ENCODE results near the gene TSPAN5. TPM values are rescaled to one million over a fixed set of nuclear protein-coding genes. Genes with fewer than 3 reads are reported as not detected.

Gene TSPAN5
- total RNA-seq, 2 donors from 2014 or later, result 7.9 to 48.5 TPM

DNA sequence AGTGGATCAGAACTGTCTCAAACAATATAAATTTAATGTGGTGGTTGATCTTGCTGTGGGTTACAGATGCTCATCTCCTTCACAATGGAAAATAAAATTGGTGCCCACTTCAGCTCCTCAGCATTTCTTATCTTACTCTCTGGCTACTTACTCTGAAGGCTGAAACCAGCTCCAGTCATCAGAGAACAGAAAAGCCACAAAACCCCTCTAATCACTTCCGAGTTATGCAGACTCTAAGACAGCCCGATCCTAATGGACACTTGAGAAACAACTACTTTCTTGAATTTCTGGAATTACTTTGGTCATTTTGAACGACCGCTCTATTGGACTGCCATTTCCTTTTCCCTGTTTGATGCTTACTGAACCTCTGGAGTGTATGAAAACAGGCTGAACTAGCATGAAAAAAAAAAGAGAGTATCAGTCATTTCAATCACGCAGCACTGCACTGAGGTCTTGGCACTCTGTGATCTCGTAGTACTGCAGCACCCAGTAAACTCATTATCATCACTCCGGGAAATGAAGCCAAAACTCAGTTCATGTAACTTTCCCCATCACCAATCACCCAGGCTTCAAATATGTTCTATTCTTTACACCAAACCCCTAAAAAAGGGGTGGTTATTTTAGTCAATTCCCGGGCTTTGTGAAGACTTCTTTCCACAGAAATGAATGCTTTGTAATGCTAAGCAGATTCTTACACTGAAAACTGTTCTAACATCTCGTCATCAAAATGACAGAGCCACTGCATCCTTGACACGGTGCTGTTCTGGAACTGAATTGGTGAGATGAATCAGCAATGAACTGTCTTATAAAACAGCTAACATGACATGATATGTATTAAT lies 54.5 kb downstream of the TSPAN5 start:
- intact Hi-C loops (cut with DNase I), result no loop called here
- H3K4me1 ChIP-seq (replicated peaks), result no peaks in the 10 kb centered on the region
- H3K36me3 ChIP-seq, result no peaks in the 10 kb centered on the region
- no peaks in the 10 kb centered on the region for H3K9me3 ChIP-seq
- H3K27me3 ChIP-seq (replicated peaks; ENCODE audit: insufficient read depth), result no peaks in the 10 kb centered on the region
- 65% methylated on average over 10 of the region's 10 CpGs for WGBS
- no peak for DNase-seq (ENCODE audit: low spot score)
- H3K27ac ChIP-seq, result no peak overlapping the region
- TF ChIP-seq POLR2AphosphoS5 (IDR thresholded peaks at IDR 0.05) (no peak), POLR2A (IDR thresholded peaks at IDR 0.05) (no peak)
- TF ChIP-seq, protein P1, sequence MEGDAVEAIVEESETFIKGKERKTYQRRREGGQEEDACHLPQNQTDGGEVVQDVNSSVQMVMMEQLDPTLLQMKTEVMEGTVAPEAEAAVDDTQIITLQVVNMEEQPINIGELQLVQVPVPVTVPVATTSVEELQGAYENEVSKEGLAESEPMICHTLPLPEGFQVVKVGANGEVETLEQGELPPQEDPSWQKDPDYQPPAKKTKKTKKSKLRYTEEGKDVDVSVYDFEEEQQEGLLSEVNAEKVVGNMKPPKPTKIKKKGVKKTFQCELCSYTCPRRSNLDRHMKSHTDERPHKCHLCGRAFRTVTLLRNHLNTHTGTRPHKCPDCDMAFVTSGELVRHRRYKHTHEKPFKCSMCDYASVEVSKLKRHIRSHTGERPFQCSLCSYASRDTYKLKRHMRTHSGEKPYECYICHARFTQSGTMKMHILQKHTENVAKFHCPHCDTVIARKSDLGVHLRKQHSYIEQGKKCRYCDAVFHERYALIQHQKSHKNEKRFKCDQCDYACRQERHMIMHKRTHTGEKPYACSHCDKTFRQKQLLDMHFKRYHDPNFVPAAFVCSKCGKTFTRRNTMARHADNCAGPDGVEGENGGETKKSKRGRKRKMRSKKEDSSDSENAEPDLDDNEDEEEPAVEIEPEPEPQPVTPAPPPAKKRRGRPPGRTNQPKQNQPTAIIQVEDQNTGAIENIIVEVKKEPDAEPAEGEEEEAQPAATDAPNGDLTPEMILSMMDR (IDR thresholded peaks at IDR 0.05), result no peak
- no peak overlapping the region for H3K4me3 ChIP-seq

DNA sequence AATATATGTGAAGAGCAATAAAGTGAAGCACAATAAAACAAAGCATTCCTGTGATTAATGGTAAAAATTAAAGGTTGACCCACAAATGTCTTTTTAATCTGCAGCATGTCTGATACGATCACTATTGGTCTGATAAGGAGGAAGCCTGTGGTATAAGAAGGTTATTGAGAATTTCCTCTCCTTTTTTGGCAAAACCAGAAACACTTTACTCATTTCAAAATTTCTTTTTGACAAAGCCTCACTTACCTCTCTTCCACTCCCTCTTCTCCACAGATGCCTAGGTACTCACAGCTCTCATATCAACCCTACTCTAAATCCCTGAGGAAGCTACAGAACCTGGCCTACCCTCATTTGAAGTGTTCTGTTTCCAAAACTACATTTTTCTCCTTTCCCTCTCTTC lies 56.1 kb downstream of the TSPAN5 start:
- TF ChIP-seq POLR2AphosphoS5 (IDR thresholded peaks at IDR 0.05), result no peak
- TF ChIP-seq, protein P1 (IDR thresholded peaks at IDR 0.05), result no peak
- TF ChIP-seq POLR2A (IDR thresholded peaks at IDR 0.05), result no peak
- no peak overlapping the region for H3K27ac ChIP-seq
- WGBS, result 82% methylated on average over 1 of the region's 1 CpG

DNA sequence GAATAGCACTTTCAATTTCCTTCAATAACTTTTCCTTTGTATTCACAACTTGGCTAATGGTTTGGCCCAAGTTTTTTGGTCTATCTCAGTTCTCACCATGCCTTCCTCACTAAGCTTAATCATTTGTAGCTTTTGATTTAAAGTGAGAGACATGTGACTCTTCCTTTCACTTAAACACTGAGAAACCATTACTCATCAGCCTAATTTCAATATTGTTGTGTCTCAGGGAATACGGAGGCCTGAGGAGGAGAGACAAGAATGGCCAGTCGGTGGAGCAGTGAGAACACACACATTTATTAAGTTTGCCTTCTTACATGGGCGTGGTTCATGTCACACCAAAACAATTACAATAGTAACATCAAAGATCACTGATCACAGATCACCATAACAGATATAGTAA lies 56.7 kb downstream of the TSPAN5 start:
- Histone ChIP-seq H3K9me3 (no peaks in the 10 kb centered on the region), H3K27me3 (replicated peaks; ENCODE audit: insufficient read depth) (no peaks in the 10 kb centered on the region), H3K36me3 (no peaks in the 10 kb centered on the region), H3K4me3 (no peak overlapping the region), H3K4me1 (replicated peaks) (no peaks in the 10 kb centered on the region), H3K27ac (no peak overlapping the region)
- TF ChIP-seq POLR2AphosphoS5 (IDR thresholded peaks at IDR 0.05) (no peak), POLR2A (IDR thresholded peaks at IDR 0.05) (no peak)
- TF ChIP-seq, protein P1 (IDR thresholded peaks at IDR 0.05), result no peak
- intact Hi-C loops (cut with DNase I), result no loop called here
- DNase-seq (ENCODE audit: low spot score), result no peak
- 53% methylated on average over 3 of the region's 3 CpGs for WGBS

More for the DNA sequence above, 56.1 kb downstream of the TSPAN5 start:
- Histone ChIP-seq H3K4me3 (no peak overlapping the region), H3K4me1 (replicated peaks) (no peaks in the 10 kb centered on the region), H3K9me3 (no peaks in the 10 kb centered on the region), H3K36me3 (no peaks in the 10 kb centered on the region), H3K27me3 (replicated peaks; ENCODE audit: insufficient read depth) (no peaks in the 10 kb centered on the region)
- DNase-seq (ENCODE audit: low spot score), result no peak
- intact Hi-C loops (cut with DNase I), result no loop called here

DNA sequence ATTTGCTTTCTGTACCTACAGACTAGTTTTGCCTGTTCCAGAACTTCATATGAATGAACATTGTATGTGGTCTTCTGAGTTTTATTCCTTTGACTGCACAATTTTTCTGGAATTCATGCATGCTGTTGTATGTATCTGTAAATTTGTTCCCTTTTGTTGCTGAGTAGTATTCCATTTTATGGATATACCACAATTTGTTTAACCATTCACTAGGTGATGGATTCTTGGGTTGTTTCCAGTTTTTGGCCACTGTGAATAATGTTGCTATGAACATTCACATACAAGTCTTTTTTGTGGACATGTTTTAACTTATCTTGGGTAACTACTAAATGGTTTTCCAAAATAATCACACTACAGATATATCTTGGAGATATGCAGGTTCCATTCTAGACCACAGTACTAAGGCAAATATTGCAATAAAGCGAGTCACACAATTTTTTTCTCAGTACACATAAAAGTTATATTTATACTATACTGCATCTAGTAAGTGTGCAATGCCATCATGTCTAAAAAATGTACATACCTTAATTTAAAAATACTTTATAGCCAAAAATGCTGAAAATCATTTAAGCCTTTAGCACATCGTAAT lies 58.7 kb downstream of the TSPAN5 start:
- TF ChIP-seq, protein P1 (IDR thresholded peaks at IDR 0.05), result no peak
- no peak for TF ChIP-seq POLR2A (IDR thresholded peaks at IDR 0.05)
- WGBS, result 97% methylated on average over 2 of the region's 2 CpGs
- Histone ChIP-seq H3K4me3 (no peak overlapping the region), H3K36me3 (no peaks in the 10 kb centered on the region), H3K4me1 (replicated peaks) (no peaks in the 10 kb centered on the region), H3K9me3 (no peaks in the 10 kb centered on the region), H3K27ac (no peak overlapping the region), H3K27me3 (replicated peaks; ENCODE audit: insufficient read depth) (no peaks in the 10 kb centered on the region)
- no peak for DNase-seq (ENCODE audit: low spot score)
- intact Hi-C loops (cut with DNase I), result no loop called here

DNA sequence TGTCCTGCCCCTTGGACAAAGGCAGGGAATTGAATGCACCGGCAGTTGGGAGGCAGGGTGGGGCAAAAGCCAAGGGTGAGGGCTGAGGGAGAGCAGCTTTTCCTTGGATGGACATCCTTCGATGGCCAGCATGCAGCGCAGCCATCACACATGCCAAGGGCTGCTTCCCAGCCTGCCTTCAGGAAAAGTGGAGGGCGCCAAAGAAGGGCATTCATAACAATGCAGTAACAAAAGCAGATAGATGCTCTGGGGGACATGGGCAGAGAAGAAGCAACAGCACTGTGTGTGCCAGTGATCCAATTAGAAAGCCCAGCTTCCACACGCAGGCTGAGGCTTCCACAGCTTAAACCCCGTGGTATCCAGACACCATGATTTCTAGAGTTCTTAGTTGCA lies 71.5 kb downstream of the TSPAN5 start:
- H3K4me1 ChIP-seq (replicated peaks), result peaks cover 7% of the 10 kb centered on the region
- H3K36me3 ChIP-seq, result no peaks in the 10 kb centered on the region
- 53% methylated on average over 6 of the region's 6 CpGs for WGBS
- TF ChIP-seq POLR2A (IDR thresholded peaks at IDR 0.05) (no peak), POLR2AphosphoS5 (IDR thresholded peaks at IDR 0.05) (no peak)
- TF ChIP-seq, protein P1 (IDR thresholded peaks at IDR 0.05), result no peak
- H3K9me3 ChIP-seq, result no peaks in the 10 kb centered on the region
- DNase-seq (ENCODE audit: low spot score), result no peak
- H3K27ac ChIP-seq, result peak overlapping the region in 1 of 2 donors; percentile 13
- no peak overlapping the region for H3K4me3 ChIP-seq
- intact Hi-C loops (cut with DNase I), result no loop called here
- no peaks in the 10 kb centered on the region for H3K27me3 ChIP-seq (replicated peaks; ENCODE audit: insufficient read depth)

All from prostate gland (tissue), 2 donors.